K562 (cell line): ENCODE measurements around the gene CLTC. TPM values are rescaled to one million over a fixed set of nuclear protein-coding genes. Genes with fewer than 3 reads are reported as not detected.

Source experiments
- ELF1 ChIP-seq: fragments of 200-800 bp; sonication (Bioruptor generic); IDR thresholded peaks from 2 replicates; pipeline ENCODE4 v1.6.1; 2016; ENCODE audit warnings: missing genetic modification characterization, missing compliant biosample characterization
- GATA2 ChIP-seq: sonication (generic); formaldehyde crosslinking; IDR thresholded peaks from 2 replicates; pipeline ENCODE4 v1.4.0; 2020; ENCODE audit warnings: mild to moderate bottlenecking, missing genetic modification reagents
- GATAD2B ChIP-seq: fragments of 450-650 bp; IDR thresholded peaks from 2 replicates; pipeline ENCODE4 v1.6.1; 2017; ENCODE audit warnings: mild to moderate bottlenecking, borderline replicate concordance
- KAT7 ChIP-seq: sonication (generic); formaldehyde crosslinking; IDR thresholded peaks from 2 replicates; pipeline ENCODE4 v1.8.0; 2022; ENCODE audit warnings: missing genetic modification reagents, mild to moderate bottlenecking, borderline replicate concordance
- MBD2 ChIP-seq: sonication (generic); IDR thresholded peaks from 2 replicates; pipeline ENCODE4 v1.6.1; 2016; ENCODE audit warnings: low read depth, borderline replicate concordance
- RFX7 ChIP-seq: fragments of 250-450 bp; sonication (Bioruptor Pico); IDR thresholded peaks from 2 replicates; pipeline ENCODE4 v1.5.1; 2021; ENCODE audit warnings: mild to moderate bottlenecking
- SMAD3 ChIP-seq: fragments of 450-650 bp; formaldehyde crosslinking; conservative IDR thresholded peaks from 2 replicates; pipeline ENCODE4 v1.4.0; 2020; ENCODE audit warnings: mild to moderate bottlenecking
- SMARCA4 ChIP-seq: fragments of 450-650 bp; IDR thresholded peaks from 2 replicates; pipeline ENCODE4 v1.6.1; 2016
- ZKSCAN1 ChIP-seq: fragments of 150-350 bp; IDR thresholded peaks from 2 replicates; pipeline ENCODE4 v1.6.1; 2016; ENCODE audit warnings: low read depth, low read length
- ZKSCAN8 ChIP-seq: fragments of 200-800 bp; sonication (Bioruptor generic); IDR thresholded peaks from 2 replicates; pipeline ENCODE4 v1.6.1; 2016; ENCODE audit warnings: missing genetic modification characterization, missing compliant biosample characterization
- ZNF766 ChIP-seq: fragments of 200-800 bp; sonication (Bioruptor generic); conservative IDR thresholded peaks from 2 replicates; pipeline ENCODE4 v1.6.1; 2016; ENCODE audit warnings: missing genetic modification characterization, missing compliant biosample characterization
- polyA plus RNA-seq, 8 experiments: library from polyadenylated mRNA; depleted of rRNA in 4 of 8; stranded (reverse) in 5 of 8; unstranded in 3 of 8; fragments of >200 nt; fragmentation: Nextera tagmentation in 2 of 8; fragmentation: Illumina TruSeq in 1 of 8; extraction: Ambion mirVana in 2 of 8; extraction: Trizol in 1 of 8; gene quantifications; 2 replicates each; pipeline versions ENCODE4 v1.2.1 to v1.2.3, GENCODE V29; 2011 to 2014; ENCODE audit warnings: inconsistent platforms in 1 of 8, missing spikeins in 1 of 8
- total RNA-seq, 7 experiments: library from RNA; depleted of rRNA in 6 of 7; stranded (reverse); fragments of >200 nt in 6 of 7; fragmentation: Illumina TruSeq in 2 of 7; extraction: Trizol in 2 of 7; gene quantifications; 2 replicates each; pipeline versions ENCODE4 v1.2.1 to v1.2.3, GENCODE V29; 2011 to 2021; ENCODE audit warnings: low replicate concordance in 1 of 7
- TF ChIP-seq, protein P1 (sequence below): fragments of 450-650 bp; formaldehyde crosslinking; IDR thresholded peaks from 2 replicates; pipeline ENCODE4 v1.4.0; 2020; ENCODE audit warnings: mild to moderate bottlenecking, mixed read lengths
- TF ChIP-seq, protein P2 (sequence below): sonication (generic); formaldehyde crosslinking; IDR thresholded peaks from 2 replicates; pipeline ENCODE4 v1.8.1; 2023; ENCODE audit warnings: missing genetic modification reagents, mild to moderate bottlenecking, borderline replicate concordance
- TF ChIP-seq, protein P3 (sequence below): sonication (generic); formaldehyde crosslinking; IDR thresholded peaks from 2 replicates; pipeline ENCODE4 v1.8.1; 2023; ENCODE audit warnings: mild to moderate bottlenecking, missing genetic modification reagents
- TF ChIP-seq, protein P4 (sequence below), 2 experiments: fragments of 200-800 bp in 1 of 2; sonication (Bioruptor generic) in 1 of 2; sonication (generic) in 1 of 2; formaldehyde crosslinking in 1 of 2; IDR thresholded peaks in 1 of 2; conservative IDR thresholded peaks in 1 of 2; 2 replicates each; pipeline versions ENCODE4 v1.5.0 to v1.6.1; 2016 to 2020; ENCODE audit warnings: missing compliant biosample characterization in 1 of 2, missing genetic modification characterization in 1 of 2, missing genetic modification reagents in 1 of 2
- TF ChIP-seq, protein P5 (sequence below): fragments of 150-350 bp; conservative IDR thresholded peaks from 2 replicates; pipeline ENCODE4 v1.6.1; 2014; ENCODE audit warnings: low read length

CLTC gene
- total and polyA plus RNA-seq, 9 of the 15 experiments (the other 6 are each of a cell fraction or from before 2014, with no cell fraction given): 115 to 267 (median 174) TPM

DNA sequence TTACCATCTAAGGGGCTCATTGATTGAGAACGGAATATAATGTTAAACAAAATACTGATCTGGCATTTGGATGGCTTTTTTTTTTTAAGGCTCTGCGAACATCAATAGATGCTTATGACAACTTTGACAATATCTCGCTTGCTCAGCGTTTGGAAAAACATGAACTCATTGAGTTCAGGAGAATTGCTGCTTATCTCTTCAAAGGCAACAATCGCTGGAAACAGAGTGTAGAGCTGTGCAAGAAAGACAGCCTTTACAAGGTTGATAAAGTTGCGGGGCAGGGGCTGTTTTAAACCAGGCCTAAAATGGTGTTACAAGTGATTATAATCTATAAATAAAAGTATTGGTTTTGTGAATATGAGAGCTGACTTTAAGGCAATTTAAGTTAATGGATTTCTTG lies 65.3 kb downstream of the CLTC start (continued):
- TF ChIP-seq, protein P1, sequence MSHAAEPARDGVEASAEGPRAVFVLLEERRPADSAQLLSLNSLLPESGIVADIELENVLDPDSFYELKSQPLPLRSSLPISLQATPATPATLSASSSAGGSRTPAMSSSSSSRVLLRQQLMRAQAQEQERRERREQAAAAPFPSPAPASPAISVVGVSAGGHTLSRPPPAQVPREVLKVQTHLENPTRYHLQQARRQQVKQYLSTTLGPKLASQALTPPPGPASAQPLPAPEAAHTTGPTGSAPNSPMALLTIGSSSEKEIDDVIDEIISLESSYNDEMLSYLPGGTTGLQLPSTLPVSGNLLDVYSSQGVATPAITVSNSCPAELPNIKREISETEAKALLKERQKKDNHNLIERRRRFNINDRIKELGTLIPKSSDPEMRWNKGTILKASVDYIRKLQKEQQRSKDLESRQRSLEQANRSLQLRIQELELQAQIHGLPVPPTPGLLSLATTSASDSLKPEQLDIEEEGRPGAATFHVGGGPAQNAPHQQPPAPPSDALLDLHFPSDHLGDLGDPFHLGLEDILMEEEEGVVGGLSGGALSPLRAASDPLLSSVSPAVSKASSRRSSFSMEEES: no peak
- TF ChIP-seq GATAD2B (0 out of 2 replicates have a peak, but pooled peaks have one; percentile 52), SMARCA4 (peak; percentile 98), RFX7 (CRISPR knock-in tag) (no peak), GATA2 (peak; percentile 95), SMAD3 (CRISPR knock-in tag) (no peak; the same call in 1 of the 2 replicates), ELF1 (no peak), MBD2 (peak; percentile 49; the same call in 1 of the 2 replicates), ZKSCAN1 (no peak), ZKSCAN8 (CRISPR knock-in tag) (0 out of 2 replicates have a peak, but pooled peaks have one; percentile 73), KAT7 (CRISPR knock-in tag) (no peak), ZNF766 (peak; percentile 87)
- TF ChIP-seq, protein P2, sequence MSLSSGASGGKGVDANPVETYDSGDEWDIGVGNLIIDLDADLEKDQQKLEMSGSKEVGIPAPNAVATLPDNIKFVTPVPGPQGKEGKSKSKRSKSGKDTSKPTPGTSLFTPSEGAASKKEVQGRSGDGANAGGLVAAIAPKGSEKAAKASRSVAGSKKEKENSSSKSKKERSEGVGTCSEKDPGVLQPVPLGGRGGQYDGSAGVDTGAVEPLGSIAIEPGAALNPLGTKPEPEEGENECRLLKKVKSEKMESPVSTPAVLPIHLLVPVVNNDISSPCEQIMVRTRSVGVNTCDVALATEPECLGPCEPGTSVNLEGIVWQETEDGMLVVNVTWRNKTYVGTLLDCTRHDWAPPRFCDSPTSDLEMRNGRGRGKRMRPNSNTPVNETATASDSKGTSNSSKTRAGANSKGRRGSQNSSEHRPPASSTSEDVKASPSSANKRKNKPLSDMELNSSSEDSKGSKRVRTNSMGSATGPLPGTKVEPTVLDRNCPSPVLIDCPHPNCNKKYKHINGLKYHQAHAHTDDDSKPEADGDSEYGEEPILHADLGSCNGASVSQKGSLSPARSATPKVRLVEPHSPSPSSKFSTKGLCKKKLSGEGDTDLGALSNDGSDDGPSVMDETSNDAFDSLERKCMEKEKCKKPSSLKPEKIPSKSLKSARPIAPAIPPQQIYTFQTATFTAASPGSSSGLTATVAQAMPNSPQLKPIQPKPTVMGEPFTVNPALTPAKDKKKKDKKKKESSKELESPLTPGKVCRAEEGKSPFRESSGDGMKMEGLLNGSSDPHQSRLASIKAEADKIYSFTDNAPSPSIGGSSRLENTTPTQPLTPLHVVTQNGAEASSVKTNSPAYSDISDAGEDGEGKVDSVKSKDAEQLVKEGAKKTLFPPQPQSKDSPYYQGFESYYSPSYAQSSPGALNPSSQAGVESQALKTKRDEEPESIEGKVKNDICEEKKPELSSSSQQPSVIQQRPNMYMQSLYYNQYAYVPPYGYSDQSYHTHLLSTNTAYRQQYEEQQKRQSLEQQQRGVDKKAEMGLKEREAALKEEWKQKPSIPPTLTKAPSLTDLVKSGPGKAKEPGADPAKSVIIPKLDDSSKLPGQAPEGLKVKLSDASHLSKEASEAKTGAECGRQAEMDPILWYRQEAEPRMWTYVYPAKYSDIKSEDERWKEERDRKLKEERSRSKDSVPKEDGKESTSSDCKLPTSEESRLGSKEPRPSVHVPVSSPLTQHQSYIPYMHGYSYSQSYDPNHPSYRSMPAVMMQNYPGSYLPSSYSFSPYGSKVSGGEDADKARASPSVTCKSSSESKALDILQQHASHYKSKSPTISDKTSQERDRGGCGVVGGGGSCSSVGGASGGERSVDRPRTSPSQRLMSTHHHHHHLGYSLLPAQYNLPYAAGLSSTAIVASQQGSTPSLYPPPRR (CRISPR knock-in tag): no peak
- TF ChIP-seq, protein P3, sequence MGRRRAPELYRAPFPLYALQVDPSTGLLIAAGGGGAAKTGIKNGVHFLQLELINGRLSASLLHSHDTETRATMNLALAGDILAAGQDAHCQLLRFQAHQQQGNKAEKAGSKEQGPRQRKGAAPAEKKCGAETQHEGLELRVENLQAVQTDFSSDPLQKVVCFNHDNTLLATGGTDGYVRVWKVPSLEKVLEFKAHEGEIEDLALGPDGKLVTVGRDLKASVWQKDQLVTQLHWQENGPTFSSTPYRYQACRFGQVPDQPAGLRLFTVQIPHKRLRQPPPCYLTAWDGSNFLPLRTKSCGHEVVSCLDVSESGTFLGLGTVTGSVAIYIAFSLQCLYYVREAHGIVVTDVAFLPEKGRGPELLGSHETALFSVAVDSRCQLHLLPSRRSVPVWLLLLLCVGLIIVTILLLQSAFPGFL (CRISPR knock-in tag): no peak
- TF ChIP-seq, protein P4, sequence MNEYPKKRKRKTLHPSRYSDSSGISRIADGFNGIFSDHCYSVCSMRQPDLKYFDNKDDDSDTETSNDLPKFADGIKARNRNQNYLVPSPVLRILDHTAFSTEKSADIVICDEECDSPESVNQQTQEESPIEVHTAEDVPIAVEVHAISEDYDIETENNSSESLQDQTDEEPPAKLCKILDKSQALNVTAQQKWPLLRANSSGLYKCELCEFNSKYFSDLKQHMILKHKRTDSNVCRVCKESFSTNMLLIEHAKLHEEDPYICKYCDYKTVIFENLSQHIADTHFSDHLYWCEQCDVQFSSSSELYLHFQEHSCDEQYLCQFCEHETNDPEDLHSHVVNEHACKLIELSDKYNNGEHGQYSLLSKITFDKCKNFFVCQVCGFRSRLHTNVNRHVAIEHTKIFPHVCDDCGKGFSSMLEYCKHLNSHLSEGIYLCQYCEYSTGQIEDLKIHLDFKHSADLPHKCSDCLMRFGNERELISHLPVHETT (CRISPR knock-in tag; conservative IDR thresholded peaks at IDR 0.05 in 1 of 2, IDR thresholded peaks at IDR 0.05 in 1 of 2): peak in 1 of 2 experiments; percentile 80; a peak in 2 of 4 replicates
- TF ChIP-seq, protein P5, sequence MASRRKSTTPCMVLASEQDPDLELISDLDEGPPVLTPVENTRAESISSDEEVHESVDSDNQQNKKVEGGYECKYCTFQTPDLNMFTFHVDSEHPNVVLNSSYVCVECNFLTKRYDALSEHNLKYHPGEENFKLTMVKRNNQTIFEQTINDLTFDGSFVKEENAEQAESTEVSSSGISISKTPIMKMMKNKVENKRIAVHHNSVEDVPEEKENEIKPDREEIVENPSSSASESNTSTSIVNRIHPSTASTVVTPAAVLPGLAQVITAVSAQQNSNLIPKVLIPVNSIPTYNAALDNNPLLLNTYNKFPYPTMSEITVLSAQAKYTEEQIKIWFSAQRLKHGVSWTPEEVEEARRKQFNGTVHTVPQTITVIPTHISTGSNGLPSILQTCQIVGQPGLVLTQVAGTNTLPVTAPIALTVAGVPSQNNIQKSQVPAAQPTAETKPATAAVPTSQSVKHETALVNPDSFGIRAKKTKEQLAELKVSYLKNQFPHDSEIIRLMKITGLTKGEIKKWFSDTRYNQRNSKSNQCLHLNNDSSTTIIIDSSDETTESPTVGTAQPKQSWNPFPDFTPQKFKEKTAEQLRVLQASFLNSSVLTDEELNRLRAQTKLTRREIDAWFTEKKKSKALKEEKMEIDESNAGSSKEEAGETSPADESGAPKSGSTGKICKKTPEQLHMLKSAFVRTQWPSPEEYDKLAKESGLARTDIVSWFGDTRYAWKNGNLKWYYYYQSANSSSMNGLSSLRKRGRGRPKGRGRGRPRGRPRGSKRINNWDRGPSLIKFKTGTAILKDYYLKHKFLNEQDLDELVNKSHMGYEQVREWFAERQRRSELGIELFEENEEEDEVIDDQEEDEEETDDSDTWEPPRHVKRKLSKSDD: no peak
